Sciatic nerve (tissue), 2 donors: ENCODE results near the gene PPFIBP2. TPM values are rescaled to one million over a fixed set of nuclear protein-coding genes. Genes with fewer than 3 reads are reported as not detected.

Experiments used
- ATAC-seq: fragments of 200-7000 bp; cut with Tn5 transposase; one replicate; pipeline ENCODE4 v1.9.1; 2020; ENCODE audit warnings: mild to moderate bottlenecking, moderate library complexity
- DNase-seq: peaks from one replicate; pipeline ENCODE4 v3.0.0-alpha.2; 2020; ENCODE audit warnings: low spot score
- intact Hi-C: fragments of 100-400 bp; cut with DNase I; formaldehyde crosslinking; loops from one replicate; pipeline ENCODE4 v1.14.2; 2022
- total RNA-seq: library from RNA; stranded (reverse); fragmentation: NEBNext Ultra II Directional; extraction: Animal tissue kit (Norgen Biotek cat#: 25700); gene quantifications from one replicate; pipeline ENCODE4 v1.2.1, GENCODE V29; 2021
- donor health status: DM: no; HTN: no; CAD: no.
- donor health status: DM: no; HTN: no; CAD: no.

The PPFIBP2 gene
- total RNA-seq, 1 donor from 2014 or later = 52.3 TPM

GRCh38 chr11:7587712-7588111, 73.9 kb downstream of the PPFIBP2 start:
- DNase-seq (no peak), ATAC-seq (no peak)
- intact Hi-C loops = no loop called here

GRCh38 chr11:7589861-7590260, 76.1 kb downstream of the PPFIBP2 start:
- intact Hi-C loops = no loop called here
- DNase-seq = no peak
- no peak for ATAC-seq

GRCh38 chr11:7590529-7590928, 76.7 kb downstream of the PPFIBP2 start:
- DNase-seq (no peak), ATAC-seq (no peak)
- intact Hi-C loops = no loop called here

- DNase-seq (no peak), ATAC-seq (no peak)
- intact Hi-C loops = no loop called here
Observed at GRCh38 chr11:7591107-7591894, 77.5 kb downstream of the PPFIBP2 start.

GRCh38 chr11:7591987-7592386, 78.2 kb downstream of the PPFIBP2 start:
- ATAC-seq = no peak
- intact Hi-C loops = no loop called here

GRCh38 chr11:7592711-7593110, 78.9 kb downstream of the PPFIBP2 start:
- intact Hi-C loops = no loop called here
- DNase-seq (no peak), ATAC-seq (peak; percentile 45)

More at GRCh38 chr11:7591987-7592386, 78.2 kb downstream of the PPFIBP2 start:
- DNase-seq = no peak

- intact Hi-C loops = no loop called here
- DNase-seq (no peak), ATAC-seq (no peak)
Observed at GRCh38 chr11:7593481-7593880, 79.7 kb downstream of the PPFIBP2 start.

- intact Hi-C loops = no loop called here
- peak; percentile 83 for ATAC-seq
- DNase-seq = no peak
Observed at GRCh38 chr11:7595016-7595866, 81.4 kb downstream of the PPFIBP2 start.

- no peak for DNase-seq
- intact Hi-C loops = no loop called here
- ATAC-seq = no peak
Observed at GRCh38 chr11:7595951-7596350, 82.2 kb downstream of the PPFIBP2 start.

GRCh38 chr11:7596975-7597391, 83.2 kb downstream of the PPFIBP2 start:
- no peak for DNase-seq
- ATAC-seq = no peak
- intact Hi-C loops = no loop called here

GRCh38 chr11:7597620-7598019, 83.8 kb downstream of the PPFIBP2 start:
- intact Hi-C loops = no loop called here
- DNase-seq (no peak), ATAC-seq (no peak)

GRCh38 chr11:7599209-7599608, 85.4 kb downstream of the PPFIBP2 start:
- no peak for ATAC-seq
- intact Hi-C loops = no loop called here
- DNase-seq = no peak

GRCh38 chr11:7600205-7600775, 86.5 kb downstream of the PPFIBP2 start:
- intact Hi-C loops = no loop called here
- peak; percentile 65 for DNase-seq
- ATAC-seq = peak; percentile 90

GRCh38 chr11:7603031-7603781, 89.4 kb downstream of the PPFIBP2 start:
- ATAC-seq = no peak
- intact Hi-C loops = no loop called here
- DNase-seq = no peak

- ATAC-seq (no peak), DNase-seq (no peak)
- intact Hi-C loops = no loop called here
Observed at GRCh38 chr11:7604331-7604955, 90.6 kb downstream of the PPFIBP2 start.

- DNase-seq (no peak), ATAC-seq (no peak)
- intact Hi-C loops = no loop called here
Observed at GRCh38 chr11:7605186-7605943, 91.6 kb downstream of the PPFIBP2 start.

- DNase-seq (no peak), ATAC-seq (no peak)
- intact Hi-C loops = no loop called here
Observed at GRCh38 chr11:7606496-7606895, 92.7 kb downstream of the PPFIBP2 start.

GRCh38 chr11:7609015-7609414, 95.2 kb downstream of the PPFIBP2 start:
- intact Hi-C loops = no loop called here
- DNase-seq (no peak), ATAC-seq (no peak)
